ENCODE data around the gene KCNRG. TPM values are rescaled to one million over a fixed set of nuclear protein-coding genes. Genes with fewer than 3 reads are reported as not detected.

The KCNRG gene
- total and polyA plus RNA-seq, 9 of the 15 experiments (the other 6 are each of a cell fraction or from before 2014, with no cell fraction given), result 0.36 to 1.1 (median 0.53) TPM

DNA sequence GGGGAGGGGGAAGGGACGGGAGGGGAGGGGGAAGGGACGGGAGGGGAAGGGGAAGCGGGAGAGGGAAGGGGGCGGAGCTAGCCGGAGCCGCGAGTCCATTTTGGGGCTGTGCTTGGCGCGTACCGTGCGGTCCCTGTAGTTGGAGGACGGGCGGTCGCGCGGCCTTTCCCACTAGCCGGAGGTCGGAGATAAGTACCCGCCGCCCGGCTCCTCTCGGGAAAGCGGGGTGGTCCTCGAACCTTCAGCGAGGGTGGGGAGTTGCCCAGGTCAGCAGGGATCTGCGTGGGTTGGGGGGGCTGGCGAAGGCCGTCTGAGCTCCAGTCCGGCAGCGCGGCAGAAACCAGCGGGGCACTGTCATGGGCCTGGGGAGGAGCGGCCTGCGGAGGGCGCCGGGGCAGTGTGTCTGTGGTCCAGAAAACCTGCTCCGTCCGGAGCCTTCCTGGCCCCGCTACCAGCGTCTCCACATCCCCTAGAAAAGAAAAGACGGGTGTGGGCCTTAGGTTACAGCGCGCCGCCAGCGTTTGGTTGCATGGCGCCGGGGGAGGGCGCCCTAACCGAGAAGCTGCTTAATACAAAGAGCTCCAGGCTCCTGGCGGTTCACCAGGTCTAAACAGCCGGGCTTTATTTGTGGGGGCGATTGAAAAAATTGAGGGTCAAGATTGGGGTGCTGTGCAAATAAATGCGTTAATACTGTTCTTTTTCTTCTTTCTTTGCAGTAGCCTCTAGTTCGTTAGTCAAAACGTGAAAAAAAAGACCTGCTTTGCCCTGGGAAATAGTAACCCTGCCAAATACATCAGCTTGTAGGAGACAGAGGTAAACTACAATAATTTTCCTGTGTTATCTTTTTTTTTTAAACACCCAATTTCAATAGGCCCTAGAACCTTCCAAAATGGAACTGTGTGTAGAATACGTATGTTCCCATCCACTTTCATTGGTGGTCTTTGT lies 18.0 kb upstream of the KCNRG start, which contains the start of gene TRIM13 (continued):
- no peak for TF ChIP-seq ZNF282 (CRISPR knock-in tag; IDR thresholded peaks at IDR 0.05)
- TF ChIP-seq GATA2 (CRISPR knock-in tag; IDR thresholded peaks at IDR 0.05), result no peak
- TF ChIP-seq, protein P1, sequence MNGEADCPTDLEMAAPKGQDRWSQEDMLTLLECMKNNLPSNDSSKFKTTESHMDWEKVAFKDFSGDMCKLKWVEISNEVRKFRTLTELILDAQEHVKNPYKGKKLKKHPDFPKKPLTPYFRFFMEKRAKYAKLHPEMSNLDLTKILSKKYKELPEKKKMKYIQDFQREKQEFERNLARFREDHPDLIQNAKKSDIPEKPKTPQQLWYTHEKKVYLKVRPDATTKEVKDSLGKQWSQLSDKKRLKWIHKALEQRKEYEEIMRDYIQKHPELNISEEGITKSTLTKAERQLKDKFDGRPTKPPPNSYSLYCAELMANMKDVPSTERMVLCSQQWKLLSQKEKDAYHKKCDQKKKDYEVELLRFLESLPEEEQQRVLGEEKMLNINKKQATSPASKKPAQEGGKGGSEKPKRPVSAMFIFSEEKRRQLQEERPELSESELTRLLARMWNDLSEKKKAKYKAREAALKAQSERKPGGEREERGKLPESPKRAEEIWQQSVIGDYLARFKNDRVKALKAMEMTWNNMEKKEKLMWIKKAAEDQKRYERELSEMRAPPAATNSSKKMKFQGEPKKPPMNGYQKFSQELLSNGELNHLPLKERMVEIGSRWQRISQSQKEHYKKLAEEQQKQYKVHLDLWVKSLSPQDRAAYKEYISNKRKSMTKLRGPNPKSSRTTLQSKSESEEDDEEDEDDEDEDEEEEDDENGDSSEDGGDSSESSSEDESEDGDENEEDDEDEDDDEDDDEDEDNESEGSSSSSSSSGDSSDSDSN (IDR thresholded peaks at IDR 0.05; ENCODE audit: borderline replicate concordance in 1 of 2, low read depth in 2 of 2, low read length in 2 of 2), result peak in 1 of 2 experiments; percentile 72; a peak in 2 of 4 replicates
- 0 out of 4 replicates have a peak, but pooled peaks of 1 of the 2 experiments have one; percentile 10 for TF ChIP-seq NRF1 (conservative IDR thresholded peaks at IDR 0.05 in 1 of 2, IDR thresholded peaks at IDR 0.05 in 1 of 2)
- TF ChIP-seq, protein P2, sequence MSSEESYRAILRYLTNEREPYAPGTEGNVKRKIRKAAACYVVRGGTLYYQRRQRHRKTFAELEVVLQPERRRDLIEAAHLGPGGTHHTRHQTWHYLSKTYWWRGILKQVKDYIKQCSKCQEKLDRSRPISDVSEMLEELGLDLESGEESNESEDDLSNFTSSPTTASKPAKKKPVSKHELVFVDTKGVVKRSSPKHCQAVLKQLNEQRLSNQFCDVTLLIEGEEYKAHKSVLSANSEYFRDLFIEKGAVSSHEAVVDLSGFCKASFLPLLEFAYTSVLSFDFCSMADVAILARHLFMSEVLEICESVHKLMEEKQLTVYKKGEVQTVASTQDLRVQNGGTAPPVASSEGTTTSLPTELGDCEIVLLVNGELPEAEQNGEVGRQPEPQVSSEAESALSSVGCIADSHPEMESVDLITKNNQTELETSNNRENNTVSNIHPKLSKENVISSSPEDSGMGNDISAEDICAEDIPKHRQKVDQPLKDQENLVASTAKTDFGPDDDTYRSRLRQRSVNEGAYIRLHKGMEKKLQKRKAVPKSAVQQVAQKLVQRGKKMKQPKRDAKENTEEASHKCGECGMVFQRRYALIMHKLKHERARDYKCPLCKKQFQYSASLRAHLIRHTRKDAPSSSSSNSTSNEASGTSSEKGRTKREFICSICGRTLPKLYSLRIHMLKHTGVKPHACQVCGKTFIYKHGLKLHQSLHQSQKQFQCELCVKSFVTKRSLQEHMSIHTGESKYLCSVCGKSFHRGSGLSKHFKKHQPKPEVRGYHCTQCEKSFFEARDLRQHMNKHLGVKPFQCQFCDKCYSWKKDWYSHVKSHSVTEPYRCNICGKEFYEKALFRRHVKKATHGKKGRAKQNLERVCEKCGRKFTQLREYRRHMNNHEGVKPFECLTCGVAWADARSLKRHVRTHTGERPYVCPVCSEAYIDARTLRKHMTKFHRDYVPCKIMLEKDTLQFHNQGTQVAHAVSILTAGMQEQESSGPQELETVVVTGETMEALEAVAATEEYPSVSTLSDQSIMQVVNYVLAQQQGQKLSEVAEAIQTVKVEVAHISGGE (CRISPR knock-in tag; IDR thresholded peaks at IDR 0.05), result 0 out of 6 replicates have a peak, but pooled peaks of 1 of the 3 experiments have one; percentile 33
- no peak for TF ChIP-seq GATAD2B (IDR thresholded peaks at IDR 0.05; ENCODE audit: borderline replicate concordance)
- TF ChIP-seq, protein P3, sequence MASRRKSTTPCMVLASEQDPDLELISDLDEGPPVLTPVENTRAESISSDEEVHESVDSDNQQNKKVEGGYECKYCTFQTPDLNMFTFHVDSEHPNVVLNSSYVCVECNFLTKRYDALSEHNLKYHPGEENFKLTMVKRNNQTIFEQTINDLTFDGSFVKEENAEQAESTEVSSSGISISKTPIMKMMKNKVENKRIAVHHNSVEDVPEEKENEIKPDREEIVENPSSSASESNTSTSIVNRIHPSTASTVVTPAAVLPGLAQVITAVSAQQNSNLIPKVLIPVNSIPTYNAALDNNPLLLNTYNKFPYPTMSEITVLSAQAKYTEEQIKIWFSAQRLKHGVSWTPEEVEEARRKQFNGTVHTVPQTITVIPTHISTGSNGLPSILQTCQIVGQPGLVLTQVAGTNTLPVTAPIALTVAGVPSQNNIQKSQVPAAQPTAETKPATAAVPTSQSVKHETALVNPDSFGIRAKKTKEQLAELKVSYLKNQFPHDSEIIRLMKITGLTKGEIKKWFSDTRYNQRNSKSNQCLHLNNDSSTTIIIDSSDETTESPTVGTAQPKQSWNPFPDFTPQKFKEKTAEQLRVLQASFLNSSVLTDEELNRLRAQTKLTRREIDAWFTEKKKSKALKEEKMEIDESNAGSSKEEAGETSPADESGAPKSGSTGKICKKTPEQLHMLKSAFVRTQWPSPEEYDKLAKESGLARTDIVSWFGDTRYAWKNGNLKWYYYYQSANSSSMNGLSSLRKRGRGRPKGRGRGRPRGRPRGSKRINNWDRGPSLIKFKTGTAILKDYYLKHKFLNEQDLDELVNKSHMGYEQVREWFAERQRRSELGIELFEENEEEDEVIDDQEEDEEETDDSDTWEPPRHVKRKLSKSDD (conservative IDR thresholded peaks at IDR 0.05; ENCODE audit: low read length), result no peak; the same call in 1 of the 2 replicates
- TF ChIP-seq, protein P4, sequence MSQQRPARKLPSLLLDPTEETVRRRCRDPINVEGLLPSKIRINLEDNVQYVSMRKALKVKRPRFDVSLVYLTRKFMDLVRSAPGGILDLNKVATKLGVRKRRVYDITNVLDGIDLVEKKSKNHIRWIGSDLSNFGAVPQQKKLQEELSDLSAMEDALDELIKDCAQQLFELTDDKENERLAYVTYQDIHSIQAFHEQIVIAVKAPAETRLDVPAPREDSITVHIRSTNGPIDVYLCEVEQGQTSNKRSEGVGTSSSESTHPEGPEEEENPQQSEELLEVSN (IDR thresholded peaks at IDR 0.05; ENCODE audit: borderline replicate concordance in 1 of 2, extremely low read depth in 1 of 2, insufficient read depth in 1 of 2, insufficient read length in 1 of 2, low read depth in 1 of 2, low read length in 1 of 2, poor library complexity in 1 of 2, severe bottlenecking in 1 of 2), result no peak
- TF ChIP-seq ZNF766 (CRISPR knock-in tag; conservative IDR thresholded peaks at IDR 0.05), result 0 out of 2 replicates have a peak, but pooled peaks have one; percentile 54
- TF ChIP-seq, protein P5, sequence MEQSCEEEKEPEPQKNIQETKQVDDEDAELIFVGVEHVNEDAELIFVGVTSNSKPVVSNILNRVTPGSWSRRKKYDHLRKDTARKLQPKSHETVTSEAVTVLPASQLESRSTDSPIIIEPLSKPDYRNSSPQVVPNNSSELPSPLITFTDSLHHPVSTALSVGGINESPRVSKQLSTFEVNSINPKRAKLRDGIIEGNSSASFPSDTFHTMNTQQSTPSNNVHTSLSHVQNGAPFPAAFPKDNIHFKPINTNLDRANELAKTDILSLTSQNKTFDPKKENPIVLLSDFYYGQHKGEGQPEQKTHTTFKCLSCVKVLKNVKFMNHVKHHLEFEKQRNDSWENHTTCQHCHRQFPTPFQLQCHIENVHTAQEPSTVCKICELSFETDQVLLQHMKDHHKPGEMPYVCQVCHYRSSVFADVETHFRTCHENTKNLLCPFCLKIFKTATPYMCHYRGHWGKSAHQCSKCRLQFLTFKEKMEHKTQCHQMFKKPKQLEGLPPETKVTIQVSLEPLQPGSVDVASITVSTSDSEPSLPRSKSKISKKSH (CRISPR knock-in tag; IDR thresholded peaks at IDR 0.05), result no peak
- no peak for TF ChIP-seq MEIS2 (IDR thresholded peaks at IDR 0.05; ENCODE audit: partially characterized antibody)
- peak; percentile 38 for TF ChIP-seq SMAD1 (IDR thresholded peaks at IDR 0.05; ENCODE audit: low read depth, low read length, partially characterized antibody)
